GM23338 (cell line): ENCODE results near the gene SLC9C1. TPM values are rescaled to one million over a fixed set of nuclear protein-coding genes. Genes with fewer than 3 reads are reported as not detected.
A peak's percentile ranks its signal among the peaks of the same experiment; 100 is the strongest.

ENCODE experiments used
- ATAC-seq: fragments of 200-7000 bp; cut with Tn5 transposase; 3 replicates; pipeline ENCODE4 v1.9.1; 2020
- DNase-seq: peaks from one replicate; pipeline ENCODE4 v3.0.0-alpha.2; 2015; ENCODE audit warnings: low spot score
- H2AFZ ChIP-seq: fragments of 200-600 bp; sonication (generic); 2 replicates; pipeline ENCODE4 v1.8.0; 2016; ENCODE audit warnings: antibody characterized with exemption, mild to moderate bottlenecking, moderate library complexity
- H3F3A ChIP-seq: fragments of 200-600 bp; sonication (generic); replicated peaks from 2 replicates; pipeline ENCODE4 v1.8.0; 2017; ENCODE audit warnings: antibody characterized with exemption, mixed run types, low read depth
- H3K27ac ChIP-seq: fragments of 200-600 bp; sonication (generic); 2 replicates; pipeline ENCODE4 v1.6.1; 2016; ENCODE audit warnings: low read depth
- H3K27me3 ChIP-seq: fragments of 200-600 bp; sonication (generic); 2 replicates; pipeline ENCODE4 v1.8.0; 2016; ENCODE audit warnings: mild to moderate bottlenecking, mixed run types, moderate library complexity; ENCODE audit not compliant: insufficient read depth
- H3K36me3 ChIP-seq: fragments of 200-600 bp; sonication (generic); 2 replicates; pipeline ENCODE4 v1.8.0; 2016; ENCODE audit warnings: mild to moderate bottlenecking; ENCODE audit not compliant: insufficient read depth
- H3K4me1 ChIP-seq: fragments of 200-600 bp; sonication (generic); 2 replicates; pipeline ENCODE4 v1.8.0; 2016; ENCODE audit warnings: mild to moderate bottlenecking, moderate library complexity; ENCODE audit not compliant: insufficient read depth
- H3K4me2 ChIP-seq: fragments of 200-600 bp; sonication (generic); 2 replicates; pipeline ENCODE4 v1.7.1; 2017; ENCODE audit warnings: mixed run types
- H3K4me3 ChIP-seq: fragments of 200-600 bp; sonication (generic); 2 replicates; pipeline ENCODE4 v1.6.1; 2016; ENCODE audit warnings: mixed run types
- H3K79me2 ChIP-seq: fragments of 200-600 bp; sonication (generic); replicated peaks from 2 replicates; pipeline ENCODE4 v1.8.0; 2017; ENCODE audit warnings: mild to moderate bottlenecking; ENCODE audit not compliant: insufficient read depth
- H3K9me2 ChIP-seq: fragments of 200-600 bp; sonication (generic); 2 replicates; pipeline ENCODE4 v1.8.0; 2017; ENCODE audit not compliant: insufficient read depth
- H4K20me1 ChIP-seq: fragments of 200-600 bp; sonication (generic); replicated peaks from 2 replicates; pipeline ENCODE4 v1.8.0; 2017; ENCODE audit warnings: mild to moderate bottlenecking; ENCODE audit not compliant: insufficient read depth
- H3K27ac Mint-ChIP-seq: 2 replicates; pipeline ENCODE4 v1.8.0; 2020; ENCODE audit warnings: inconsistent platforms, mild to moderate bottlenecking, moderate library complexity, mixed read lengths
- H3K27me3 Mint-ChIP-seq: 3 replicates; pipeline ENCODE4 v1.8.0; 2022; ENCODE audit warnings: low read depth, mild to moderate bottlenecking, moderate library complexity, mixed read lengths, inconsistent platforms; ENCODE audit not compliant: insufficient read depth, poor library complexity
- H3K36me3 Mint-ChIP-seq: 3 replicates; pipeline ENCODE4 v1.8.0; 2021; ENCODE audit warnings: low read depth, mild to moderate bottlenecking, inconsistent platforms, moderate library complexity, mixed read lengths
- H3K4me1 Mint-ChIP-seq: 3 replicates; pipeline ENCODE4 v1.8.0; 2020; ENCODE audit warnings: mild to moderate bottlenecking, inconsistent platforms, mixed read lengths
- H3K4me3 Mint-ChIP-seq: 3 replicates; pipeline ENCODE4 v1.8.0; 2021; ENCODE audit warnings: moderate library complexity, mild to moderate bottlenecking, inconsistent platforms, mixed read lengths
- H3K9me3 Mint-ChIP-seq: 3 replicates; pipeline ENCODE4 v1.8.0; 2020; ENCODE audit warnings: moderate library complexity, mild to moderate bottlenecking, inconsistent platforms, mixed read lengths
- CREB1 ChIP-seq: fragments of 250-450 bp; sonication (Bioruptor Pico); IDR thresholded peaks from 2 replicates; pipeline ENCODE4 v1.5.0; 2020; ENCODE audit warnings: low read depth, mild to moderate bottlenecking, moderate library complexity
- EZH2 ChIP-seq: fragments of 200-600 bp; sonication (generic); IDR thresholded peaks from one replicate; pipeline ENCODE4 v1.8.0; 2017; ENCODE audit warnings: antibody characterized with exemption, mild to moderate bottlenecking, low read depth; ENCODE audit not compliant: unreplicated experiment
- EZH2phosphoT487 ChIP-seq: fragments of 200-600 bp; sonication (generic); IDR thresholded peaks from one replicate; pipeline ENCODE4 v1.8.1; 2018; ENCODE audit warnings: antibody characterized with exemption; ENCODE audit not compliant: unreplicated experiment
- JUNB ChIP-seq: IDR thresholded peaks from one replicate; pipeline ENCODE4 v1.6.1; 2016; ENCODE audit warnings: antibody characterized with exemption; ENCODE audit not compliant: unreplicated experiment
- NANOG ChIP-seq: IDR thresholded peaks from 2 replicates; pipeline ENCODE4 v1.6.1; 2016; ENCODE audit warnings: antibody characterized with exemption, borderline replicate concordance
- POLR2AphosphoS5 ChIP-seq: IDR thresholded peaks from 2 replicates; pipeline ENCODE4 v1.6.1; 2016; ENCODE audit warnings: antibody characterized with exemption, low read depth
- STAT1 ChIP-seq: IDR thresholded peaks from one replicate; pipeline ENCODE4 v1.6.1; 2016; ENCODE audit warnings: antibody characterized with exemption; ENCODE audit not compliant: unreplicated experiment
- ZNF114 ChIP-seq: fragments of 250-450 bp; sonication (Bioruptor Pico); IDR thresholded peaks from 2 replicates; pipeline ENCODE4 v1.5.0; 2020; ENCODE audit warnings: mild to moderate bottlenecking, moderate library complexity
- ZNF331 ChIP-seq: fragments of 250-450 bp; sonication (Bioruptor Pico); IDR thresholded peaks from 2 replicates; pipeline ENCODE4 v1.5.0; 2020; ENCODE audit warnings: low read depth, mild to moderate bottlenecking, moderate library complexity
- polyA plus RNA-seq: library from polyadenylated mRNA; unstranded; fragments of >200 nt; fragmentation: Nextera tagmentation; extraction: Ambion mirVana; gene quantifications from 2 replicates; pipeline ENCODE4 v1.2.1, GENCODE V29; 2016
- total RNA-seq: library from RNA; depleted of rRNA; stranded (reverse); fragments of >200 nt; shearing (Covaris generic); gene quantifications from 2 replicates; pipeline ENCODE4 v1.2.3, GENCODE V29; 2014
- TF ChIP-seq, protein P1 (sequence below), 2 experiments: fragments of 200-600 bp in 1 of 2; sonication (generic) in 1 of 2; conservative IDR thresholded peaks; 2 replicates each; pipeline versions ENCODE4 v1.5.1 to v1.6.1; 2016 to 2017; ENCODE audit warnings: antibody characterized with exemption in 2 of 2, low read depth in 2 of 2, mild to moderate bottlenecking in 2 of 2, moderate library complexity in 1 of 2
- TF ChIP-seq, protein P2 (sequence below): fragments of 250-450 bp; sonication (Bioruptor Pico); IDR thresholded peaks from 2 replicates; pipeline ENCODE4 v1.5.0; 2020; ENCODE audit warnings: mild to moderate bottlenecking, moderate library complexity
- TF ChIP-seq, protein P3 (sequence below): IDR thresholded peaks from one replicate; pipeline ENCODE4 v1.6.1; 2018; ENCODE audit warnings: antibody characterized with exemption; ENCODE audit not compliant: unreplicated experiment
- TF ChIP-seq, protein P4 (sequence below): IDR thresholded peaks from 2 replicates; pipeline ENCODE4 v1.6.1; 2016; ENCODE audit warnings: antibody characterized with exemption

SLC9C1 gene
- total and polyA plus RNA-seq, 2 experiments from 2014 or later: 0.97 to 1.8 TPM

DNA sequence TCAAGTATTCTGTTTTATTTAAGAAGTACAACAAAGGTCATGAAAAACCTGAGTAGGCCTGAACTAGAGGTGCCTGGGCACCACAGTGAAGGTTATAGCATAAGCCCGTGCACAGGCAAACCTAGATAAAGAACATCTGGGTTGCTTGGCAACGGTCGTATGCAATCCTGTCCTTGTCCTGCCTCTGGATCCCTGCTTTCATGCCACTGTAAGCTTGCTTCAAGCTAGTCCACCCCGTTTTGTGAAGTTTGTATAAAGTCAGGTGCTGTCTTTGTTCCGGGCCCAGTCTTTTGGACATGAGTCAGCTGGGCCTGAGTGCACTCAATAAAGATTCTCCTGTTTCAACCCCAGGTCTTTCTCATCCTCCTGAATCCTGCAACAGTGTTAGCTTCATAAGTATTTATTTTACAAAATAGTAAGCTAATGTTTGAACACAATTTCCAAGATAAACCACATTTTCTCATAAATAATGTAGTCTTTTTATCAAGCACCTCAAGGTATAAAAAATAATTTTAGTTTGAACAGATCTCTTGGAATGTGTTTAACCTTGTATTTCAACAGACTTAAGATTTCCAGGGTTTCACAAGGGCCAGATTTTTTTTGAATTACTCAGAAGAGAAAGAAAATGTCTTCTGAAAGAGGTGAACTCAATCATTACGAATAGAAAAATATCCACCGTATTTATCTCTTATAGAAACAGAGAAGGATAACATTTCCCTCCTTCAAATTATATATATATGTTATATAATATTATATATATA is 14.3 kb upstream of the SLC9C1 start:
- Mint-ChIP-seq H3K4me3 (no peak overlapping the region), H3K9me3 (no peaks in the 10 kb centered on the region), H3K27ac (peak overlapping the region; percentile 89), H3K4me1 (peaks cover 28% of the 10 kb centered on the region), H3K27me3 (peaks cover 7% of the 10 kb centered on the region), H3K36me3 (peaks cover 6% of the 10 kb centered on the region)
- no peaks in the 10 kb centered on the region for H4K20me1 ChIP-seq
- no peaks in the 10 kb centered on the region for H3K27me3 ChIP-seq
- no peaks in the 10 kb centered on the region for H3K36me3 ChIP-seq
- no peak overlapping the region for H3K27ac ChIP-seq
- no peak overlapping the region for H2AFZ ChIP-seq
- H3F3A ChIP-seq: peaks cover 9% of the 10 kb centered on the region; the same call in 1 of the 2 replicates
- no peak overlapping the region for H3K4me2 ChIP-seq
- no peaks in the 10 kb centered on the region for H3K9me2 ChIP-seq
- TF ChIP-seq ZNF331 (CRISPR knock-in tag) (no peak), STAT1 (no peak), NANOG (no peak), CREB1 (no peak), ZNF114 (CRISPR knock-in tag) (no peak), JUNB (no peak), EZH2phosphoT487 (no peak), EZH2 (no peak), POLR2AphosphoS5 (no peak)
- TF ChIP-seq, protein P1, sequence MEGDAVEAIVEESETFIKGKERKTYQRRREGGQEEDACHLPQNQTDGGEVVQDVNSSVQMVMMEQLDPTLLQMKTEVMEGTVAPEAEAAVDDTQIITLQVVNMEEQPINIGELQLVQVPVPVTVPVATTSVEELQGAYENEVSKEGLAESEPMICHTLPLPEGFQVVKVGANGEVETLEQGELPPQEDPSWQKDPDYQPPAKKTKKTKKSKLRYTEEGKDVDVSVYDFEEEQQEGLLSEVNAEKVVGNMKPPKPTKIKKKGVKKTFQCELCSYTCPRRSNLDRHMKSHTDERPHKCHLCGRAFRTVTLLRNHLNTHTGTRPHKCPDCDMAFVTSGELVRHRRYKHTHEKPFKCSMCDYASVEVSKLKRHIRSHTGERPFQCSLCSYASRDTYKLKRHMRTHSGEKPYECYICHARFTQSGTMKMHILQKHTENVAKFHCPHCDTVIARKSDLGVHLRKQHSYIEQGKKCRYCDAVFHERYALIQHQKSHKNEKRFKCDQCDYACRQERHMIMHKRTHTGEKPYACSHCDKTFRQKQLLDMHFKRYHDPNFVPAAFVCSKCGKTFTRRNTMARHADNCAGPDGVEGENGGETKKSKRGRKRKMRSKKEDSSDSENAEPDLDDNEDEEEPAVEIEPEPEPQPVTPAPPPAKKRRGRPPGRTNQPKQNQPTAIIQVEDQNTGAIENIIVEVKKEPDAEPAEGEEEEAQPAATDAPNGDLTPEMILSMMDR (conservative IDR thresholded peaks at IDR 0.05; ENCODE audit: low read depth in 2 of 2): no peak
- TF ChIP-seq, protein P2, sequence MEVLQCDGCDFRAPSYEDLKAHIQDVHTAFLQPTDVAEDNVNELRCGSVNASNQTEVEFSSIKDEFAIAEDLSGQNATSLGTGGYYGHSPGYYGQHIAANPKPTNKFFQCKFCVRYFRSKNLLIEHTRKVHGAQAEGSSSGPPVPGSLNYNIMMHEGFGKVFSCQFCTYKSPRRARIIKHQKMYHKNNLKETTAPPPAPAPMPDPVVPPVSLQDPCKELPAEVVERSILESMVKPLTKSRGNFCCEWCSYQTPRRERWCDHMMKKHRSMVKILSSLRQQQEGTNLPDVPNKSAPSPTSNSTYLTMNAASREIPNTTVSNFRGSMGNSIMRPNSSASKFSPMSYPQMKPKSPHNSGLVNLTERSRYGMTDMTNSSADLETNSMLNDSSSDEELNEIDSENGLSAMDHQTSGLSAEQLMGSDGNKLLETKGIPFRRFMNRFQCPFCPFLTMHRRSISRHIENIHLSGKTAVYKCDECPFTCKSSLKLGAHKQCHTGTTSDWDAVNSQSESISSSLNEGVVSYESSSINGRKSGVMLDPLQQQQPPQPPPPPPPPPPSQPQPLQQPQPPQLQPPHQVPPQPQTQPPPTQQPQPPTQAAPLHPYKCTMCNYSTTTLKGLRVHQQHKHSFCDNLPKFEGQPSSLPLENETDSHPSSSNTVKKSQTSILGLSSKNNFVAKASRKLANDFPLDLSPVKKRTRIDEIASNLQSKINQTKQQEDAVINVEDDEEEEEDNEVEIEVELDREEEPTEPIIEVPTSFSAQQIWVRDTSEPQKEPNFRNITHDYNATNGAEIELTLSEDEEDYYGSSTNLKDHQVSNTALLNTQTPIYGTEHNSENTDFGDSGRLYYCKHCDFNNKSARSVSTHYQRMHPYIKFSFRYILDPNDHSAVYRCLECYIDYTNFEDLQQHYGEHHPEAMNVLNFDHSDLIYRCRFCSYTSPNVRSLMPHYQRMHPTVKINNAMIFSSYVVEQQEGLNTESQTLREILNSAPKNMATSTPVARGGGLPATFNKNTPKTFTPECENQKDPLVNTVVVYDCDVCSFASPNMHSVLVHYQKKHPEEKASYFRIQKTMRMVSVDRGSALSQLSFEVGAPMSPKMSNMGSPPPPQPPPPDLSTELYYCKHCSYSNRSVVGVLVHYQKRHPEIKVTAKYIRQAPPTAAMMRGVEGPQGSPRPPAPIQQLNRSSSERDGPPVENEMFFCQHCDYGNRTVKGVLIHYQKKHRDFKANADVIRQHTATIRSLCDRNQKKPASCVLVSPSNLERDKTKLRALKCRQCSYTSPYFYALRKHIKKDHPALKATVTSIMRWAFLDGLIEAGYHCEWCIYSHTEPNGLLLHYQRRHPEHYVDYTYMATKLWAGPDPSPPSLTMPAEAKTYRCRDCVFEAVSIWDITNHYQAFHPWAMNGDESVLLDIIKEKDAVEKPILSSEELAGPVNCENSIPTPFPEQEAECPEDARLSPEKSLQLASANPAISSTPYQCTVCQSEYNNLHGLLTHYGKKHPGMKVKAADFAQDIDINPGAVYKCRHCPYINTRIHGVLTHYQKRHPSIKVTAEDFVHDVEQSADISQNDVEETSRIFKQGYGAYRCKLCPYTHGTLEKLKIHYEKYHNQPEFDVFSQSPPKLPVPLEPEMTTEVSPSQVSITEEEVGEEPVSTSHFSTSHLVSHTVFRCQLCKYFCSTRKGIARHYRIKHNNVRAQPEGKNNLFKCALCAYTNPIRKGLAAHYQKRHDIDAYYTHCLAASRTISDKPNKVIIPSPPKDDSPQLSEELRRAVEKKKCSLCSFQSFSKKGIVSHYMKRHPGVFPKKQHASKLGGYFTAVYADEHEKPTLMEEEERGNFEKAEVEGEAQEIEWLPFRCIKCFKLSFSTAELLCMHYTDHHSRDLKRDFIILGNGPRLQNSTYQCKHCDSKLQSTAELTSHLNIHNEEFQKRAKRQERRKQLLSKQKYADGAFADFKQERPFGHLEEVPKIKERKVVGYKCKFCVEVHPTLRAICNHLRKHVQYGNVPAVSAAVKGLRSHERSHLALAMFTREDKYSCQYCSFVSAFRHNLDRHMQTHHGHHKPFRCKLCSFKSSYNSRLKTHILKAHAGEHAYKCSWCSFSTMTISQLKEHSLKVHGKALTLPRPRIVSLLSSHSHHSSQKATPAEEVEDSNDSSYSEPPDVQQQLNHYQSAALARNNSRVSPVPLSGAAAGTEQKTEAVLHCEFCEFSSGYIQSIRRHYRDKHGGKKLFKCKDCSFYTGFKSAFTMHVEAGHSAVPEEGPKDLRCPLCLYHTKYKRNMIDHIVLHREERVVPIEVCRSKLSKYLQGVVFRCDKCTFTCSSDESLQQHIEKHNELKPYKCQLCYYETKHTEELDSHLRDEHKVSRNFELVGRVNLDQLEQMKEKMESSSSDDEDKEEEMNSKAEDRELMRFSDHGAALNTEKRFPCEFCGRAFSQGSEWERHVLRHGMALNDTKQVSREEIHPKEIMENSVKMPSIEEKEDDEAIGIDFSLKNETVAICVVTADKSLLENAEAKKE (CRISPR knock-in tag): no peak
- TF ChIP-seq, protein P3, sequence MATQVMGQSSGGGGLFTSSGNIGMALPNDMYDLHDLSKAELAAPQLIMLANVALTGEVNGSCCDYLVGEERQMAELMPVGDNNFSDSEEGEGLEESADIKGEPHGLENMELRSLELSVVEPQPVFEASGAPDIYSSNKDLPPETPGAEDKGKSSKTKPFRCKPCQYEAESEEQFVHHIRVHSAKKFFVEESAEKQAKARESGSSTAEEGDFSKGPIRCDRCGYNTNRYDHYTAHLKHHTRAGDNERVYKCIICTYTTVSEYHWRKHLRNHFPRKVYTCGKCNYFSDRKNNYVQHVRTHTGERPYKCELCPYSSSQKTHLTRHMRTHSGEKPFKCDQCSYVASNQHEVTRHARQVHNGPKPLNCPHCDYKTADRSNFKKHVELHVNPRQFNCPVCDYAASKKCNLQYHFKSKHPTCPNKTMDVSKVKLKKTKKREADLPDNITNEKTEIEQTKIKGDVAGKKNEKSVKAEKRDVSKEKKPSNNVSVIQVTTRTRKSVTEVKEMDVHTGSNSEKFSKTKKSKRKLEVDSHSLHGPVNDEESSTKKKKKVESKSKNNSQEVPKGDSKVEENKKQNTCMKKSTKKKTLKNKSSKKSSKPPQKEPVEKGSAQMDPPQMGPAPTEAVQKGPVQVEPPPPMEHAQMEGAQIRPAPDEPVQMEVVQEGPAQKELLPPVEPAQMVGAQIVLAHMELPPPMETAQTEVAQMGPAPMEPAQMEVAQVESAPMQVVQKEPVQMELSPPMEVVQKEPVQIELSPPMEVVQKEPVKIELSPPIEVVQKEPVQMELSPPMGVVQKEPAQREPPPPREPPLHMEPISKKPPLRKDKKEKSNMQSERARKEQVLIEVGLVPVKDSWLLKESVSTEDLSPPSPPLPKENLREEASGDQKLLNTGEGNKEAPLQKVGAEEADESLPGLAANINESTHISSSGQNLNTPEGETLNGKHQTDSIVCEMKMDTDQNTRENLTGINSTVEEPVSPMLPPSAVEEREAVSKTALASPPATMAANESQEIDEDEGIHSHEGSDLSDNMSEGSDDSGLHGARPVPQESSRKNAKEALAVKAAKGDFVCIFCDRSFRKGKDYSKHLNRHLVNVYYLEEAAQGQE: no peak
- TF ChIP-seq, protein P4, sequence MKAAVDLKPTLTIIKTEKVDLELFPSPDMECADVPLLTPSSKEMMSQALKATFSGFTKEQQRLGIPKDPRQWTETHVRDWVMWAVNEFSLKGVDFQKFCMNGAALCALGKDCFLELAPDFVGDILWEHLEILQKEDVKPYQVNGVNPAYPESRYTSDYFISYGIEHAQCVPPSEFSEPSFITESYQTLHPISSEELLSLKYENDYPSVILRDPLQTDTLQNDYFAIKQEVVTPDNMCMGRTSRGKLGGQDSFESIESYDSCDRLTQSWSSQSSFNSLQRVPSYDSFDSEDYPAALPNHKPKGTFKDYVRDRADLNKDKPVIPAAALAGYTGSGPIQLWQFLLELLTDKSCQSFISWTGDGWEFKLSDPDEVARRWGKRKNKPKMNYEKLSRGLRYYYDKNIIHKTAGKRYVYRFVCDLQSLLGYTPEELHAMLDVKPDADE: no peak
- no peak for ATAC-seq
- DNase-seq: peak; percentile 70
- no peaks in the 10 kb centered on the region for H3K79me2 ChIP-seq
- H3K4me3 ChIP-seq: no peak overlapping the region
- peaks cover 25% of the 10 kb centered on the region for H3K4me1 ChIP-seq
